GM21737 (cell line): Measurements from ENCODE around the gene NRP2.

ENCODE experiments used
- ATAC-seq: cut with Tn5 transposase; IDR thresholded peaks from one replicate; pipeline ENCODE4 v1.9.1; 2021; ENCODE audit warnings: mild to moderate bottlenecking, moderate library complexity; ENCODE audit not compliant: unreplicated experiment

The NRP2 gene

GRCh38 chr2:205730701-205731582 lies 48.6 kb downstream of the NRP2 start:
- ATAC-seq: no peak

- ATAC-seq: no peak
Observed at GRCh38 chr2:205731583-205731981, 49.3 kb downstream of the NRP2 start.

- no peak for ATAC-seq
Observed at GRCh38 chr2:205732314-205732713, 50.0 kb downstream of the NRP2 start.

GRCh38 chr2:205733082-205733481 lies 50.8 kb downstream of the NRP2 start:
- no peak for ATAC-seq

DNA sequence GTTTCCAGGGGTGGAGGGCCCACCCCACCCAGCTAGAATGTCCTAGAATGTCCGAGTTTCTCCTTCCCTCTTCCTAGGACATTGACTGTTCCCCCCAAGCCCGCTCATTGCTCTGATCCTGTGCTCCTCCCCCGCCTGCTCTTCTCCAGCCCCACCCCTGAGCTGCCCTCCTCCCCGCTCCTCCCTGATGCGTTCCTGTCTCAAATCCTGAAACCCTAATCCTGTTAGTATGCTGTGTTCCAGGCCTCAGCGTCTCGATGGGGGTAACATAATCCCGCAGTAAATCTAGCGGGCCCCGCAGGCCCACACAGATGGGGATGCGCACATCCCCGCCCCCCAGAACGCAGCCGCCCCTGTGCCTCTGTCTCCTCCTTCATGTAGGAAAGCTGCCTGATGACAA lies 51.3 kb downstream of the NRP2 start:
- ATAC-seq: no peak

- ATAC-seq: no peak
Observed at GRCh38 chr2:205734436-205735037, 52.2 kb downstream of the NRP2 start.

DNA sequence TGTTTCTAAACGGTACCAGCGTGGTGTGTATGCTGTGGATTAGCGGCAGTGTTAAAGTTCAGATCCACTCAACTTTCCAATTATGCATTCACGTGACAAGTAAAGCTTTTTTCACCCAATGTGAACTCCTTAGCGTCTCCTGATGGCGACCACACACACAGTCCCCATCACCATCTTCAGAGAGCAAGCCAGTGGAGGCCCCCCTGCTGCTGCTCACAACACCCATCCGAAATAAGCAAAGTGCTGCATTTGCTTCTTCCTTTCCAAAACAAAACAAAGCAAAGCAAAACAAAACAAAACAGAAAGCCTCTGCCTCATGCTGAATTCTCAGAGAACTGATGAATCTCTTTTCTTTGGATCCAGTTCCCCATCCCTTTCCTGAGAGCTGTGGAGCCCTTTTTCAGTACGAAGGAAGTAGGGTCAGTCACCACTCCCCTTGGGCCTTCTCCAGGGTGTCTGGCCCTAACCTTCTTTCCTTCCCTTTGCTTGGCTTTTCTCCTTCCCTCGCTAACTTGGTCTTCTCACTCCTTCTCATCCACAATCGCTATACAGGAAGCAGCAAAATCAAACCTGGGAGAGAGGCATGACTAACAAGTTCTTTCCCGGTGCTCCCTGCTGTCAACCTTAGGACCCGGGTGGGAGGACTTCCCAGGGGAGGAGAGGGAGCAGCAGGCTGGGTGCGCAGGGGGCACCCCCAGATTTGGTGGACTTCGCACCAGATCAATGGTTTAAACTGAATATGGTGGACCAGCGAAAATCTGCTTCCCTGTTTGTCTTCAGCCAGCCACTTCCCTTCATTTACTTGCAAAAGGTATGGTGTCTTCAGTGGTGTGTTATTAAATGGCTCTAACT lies 56.0 kb downstream of the NRP2 start:
- ATAC-seq: no peak

GRCh38 chr2:205739620-205740019 lies 57.3 kb downstream of the NRP2 start:
- ATAC-seq: no peak

GRCh38 chr2:205740381-205740780 lies 58.1 kb downstream of the NRP2 start:
- ATAC-seq: no peak

GRCh38 chr2:205741256-205741978 lies 59.1 kb downstream of the NRP2 start:
- ATAC-seq: no peak

GRCh38 chr2:205743137-205743536 lies 60.8 kb downstream of the NRP2 start:
- no peak for ATAC-seq

- no peak for ATAC-seq
Observed at GRCh38 chr2:205744074-205744591, 61.8 kb downstream of the NRP2 start.

DNA sequence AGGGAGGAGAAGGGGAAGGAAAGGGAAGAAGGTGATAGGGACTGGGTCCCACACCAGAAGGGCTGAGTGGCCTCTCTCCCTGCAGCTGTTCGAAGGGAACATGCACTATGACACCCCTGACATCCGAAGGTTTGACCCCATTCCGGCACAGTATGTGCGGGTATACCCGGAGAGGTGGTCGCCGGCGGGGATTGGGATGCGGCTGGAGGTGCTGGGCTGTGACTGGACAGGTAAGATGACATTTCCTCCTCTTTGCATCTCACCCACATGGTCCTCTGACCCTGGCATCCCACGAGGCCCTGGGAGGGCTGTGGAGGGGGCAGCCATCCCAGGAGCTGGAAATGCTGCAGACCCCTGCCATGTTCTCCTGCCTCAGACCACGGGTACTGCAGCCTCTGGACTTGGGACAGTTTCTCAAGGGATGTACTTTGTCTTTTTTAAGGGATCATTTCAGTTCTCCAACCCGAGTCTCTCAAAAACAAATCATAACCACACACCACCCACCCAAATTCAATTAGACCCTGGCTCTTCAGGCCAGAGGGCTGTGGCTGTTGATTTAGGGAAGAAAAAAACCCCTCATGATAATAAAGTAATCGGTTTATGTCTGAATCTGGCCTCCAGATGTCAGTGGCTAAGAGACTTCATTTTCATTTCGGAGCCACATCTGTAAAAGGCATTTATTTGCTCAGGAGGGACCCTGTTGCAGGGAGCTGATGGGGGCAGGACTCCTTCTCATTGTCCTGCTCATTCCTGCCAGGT lies 63.5 kb downstream of the NRP2 start:
- no peak for ATAC-seq

GRCh38 chr2:205746420-205746785 lies 64.1 kb downstream of the NRP2 start:
- ATAC-seq: no peak

GRCh38 chr2:205747829-205748386 lies 65.6 kb downstream of the NRP2 start:
- no peak for ATAC-seq

DNA sequence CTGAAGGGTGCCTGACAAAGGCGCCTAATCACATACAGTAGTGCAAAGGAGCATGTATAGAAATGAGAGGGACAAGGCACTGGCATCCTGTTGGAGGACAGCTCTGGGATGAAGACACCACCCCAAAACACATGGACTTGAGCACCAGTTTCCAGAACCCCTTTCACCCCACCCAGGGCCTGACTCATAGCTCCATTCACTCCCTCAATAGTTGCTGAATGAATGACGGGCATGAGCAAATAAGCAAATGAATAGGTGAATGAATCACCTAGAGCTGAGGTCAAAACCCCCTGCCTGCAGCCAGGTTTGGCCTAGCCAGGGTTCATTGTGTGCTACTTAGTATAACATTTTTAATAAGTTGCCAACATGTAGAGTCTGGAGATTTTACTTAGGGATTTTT lies 66.3 kb downstream of the NRP2 start:
- no peak for ATAC-seq

- no peak for ATAC-seq
Observed at GRCh38 chr2:205749078-205749477, 66.8 kb downstream of the NRP2 start.

DNA sequence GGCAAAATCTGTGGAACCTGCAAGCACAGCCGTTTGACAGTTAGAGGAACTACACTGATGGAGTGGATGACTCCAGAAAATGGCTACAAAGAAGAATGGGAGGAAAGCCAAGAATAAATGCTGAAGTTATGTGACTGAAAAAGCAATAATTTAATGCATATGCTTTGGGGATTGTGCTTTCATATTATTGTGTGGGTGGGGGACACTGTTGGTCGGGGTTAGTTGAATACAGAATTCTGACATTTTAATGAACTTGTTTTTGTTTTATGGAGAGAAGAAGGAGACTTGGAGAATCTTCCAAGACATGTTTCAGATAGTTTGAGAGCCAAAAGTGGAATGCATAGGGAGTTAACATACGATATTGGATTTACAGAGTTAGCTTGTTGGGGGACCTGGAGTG lies 68.5 kb downstream of the NRP2 start:
- ATAC-seq: no peak

DNA sequence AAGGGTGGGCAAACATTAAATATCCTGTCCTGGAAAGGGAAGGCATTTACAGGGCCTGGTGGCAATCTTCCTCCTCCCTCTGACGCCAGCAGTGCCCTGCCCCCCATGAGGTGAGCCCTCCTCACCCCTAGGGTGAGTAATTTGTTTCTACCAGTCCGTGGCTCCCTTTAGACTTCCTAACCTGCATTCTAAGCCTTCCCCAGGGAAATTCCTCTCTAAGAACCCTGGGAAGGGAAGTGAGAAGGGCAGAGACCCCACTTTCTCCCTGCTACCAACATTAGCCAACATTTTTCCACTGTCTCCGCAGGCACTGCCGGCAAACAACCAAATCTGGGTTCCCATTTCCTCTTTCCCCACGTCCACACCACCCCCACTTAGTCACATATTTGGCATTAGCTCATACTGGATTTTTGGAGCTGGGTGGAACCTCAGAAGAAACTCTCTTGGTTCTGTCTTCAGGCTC lies 69.3 kb downstream of the NRP2 start:
- no peak for ATAC-seq
